ENCODE measurements around the gene RHCE.
"Not testable (repeated sequence)": the region's sequence is repeated elsewhere in the genome, so short reads cannot be mapped to it uniquely, and the experiment has no call there.

RHCE gene

DNA sequence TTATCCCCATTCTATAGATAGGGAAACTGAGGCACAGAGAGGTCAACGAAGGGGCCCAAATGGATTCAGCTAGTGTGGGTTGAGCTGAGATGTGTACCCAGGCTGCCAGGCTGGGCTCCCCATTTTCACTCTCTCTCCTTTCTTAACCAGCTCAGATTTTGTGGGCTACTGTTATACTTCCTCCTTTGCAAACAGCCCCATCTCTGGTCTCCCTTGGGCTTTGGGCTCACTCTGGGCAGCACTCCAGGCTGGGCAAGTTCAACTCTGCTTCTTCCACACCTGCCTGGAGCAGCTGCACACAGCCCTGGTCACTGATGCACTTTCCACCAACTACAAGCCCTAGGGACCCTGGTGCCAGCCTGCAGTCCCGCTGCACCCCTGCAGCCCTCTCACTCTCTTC lies 22.5 kb downstream of the RHCE start:
- not testable (repeated sequence) for DNase-seq (ENCODE audit: low read depth)

GRCh38 chr1:25397549-25397948 lies 23.1 kb downstream of the RHCE start:
- DNase-seq (ENCODE audit: low read depth): not testable (repeated sequence)

- no peak for DNase-seq (ENCODE audit: low read depth)
Measured at GRCh38 chr1:25392841-25393240, 27.8 kb downstream of the RHCE start.

- not testable (repeated sequence) for DNase-seq (ENCODE audit: low read depth)
Measured at GRCh38 chr1:25389721-25390120, 30.9 kb downstream of the RHCE start.

DNA sequence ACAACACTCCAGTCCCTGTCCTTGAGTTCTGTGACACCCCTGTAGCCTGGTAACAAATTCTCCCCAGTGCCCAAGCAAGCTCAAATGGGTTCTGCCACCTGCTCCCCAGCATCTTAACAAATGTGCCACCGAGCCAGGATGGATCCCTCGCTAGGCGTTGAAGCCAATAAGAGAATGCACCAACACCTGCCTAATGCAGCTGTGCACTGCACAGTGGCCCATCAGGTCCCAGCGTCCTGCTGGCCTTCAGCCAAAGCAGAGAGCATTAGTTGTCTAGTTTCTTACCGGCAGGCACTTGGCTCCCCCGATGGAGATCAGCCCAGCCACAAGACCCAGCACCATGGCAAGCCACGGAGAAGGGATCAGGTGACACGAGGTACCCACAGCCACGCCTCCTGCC lies 31.9 kb downstream of the RHCE start:
- not testable (repeated sequence) for DNase-seq (ENCODE audit: low read depth)

DNA sequence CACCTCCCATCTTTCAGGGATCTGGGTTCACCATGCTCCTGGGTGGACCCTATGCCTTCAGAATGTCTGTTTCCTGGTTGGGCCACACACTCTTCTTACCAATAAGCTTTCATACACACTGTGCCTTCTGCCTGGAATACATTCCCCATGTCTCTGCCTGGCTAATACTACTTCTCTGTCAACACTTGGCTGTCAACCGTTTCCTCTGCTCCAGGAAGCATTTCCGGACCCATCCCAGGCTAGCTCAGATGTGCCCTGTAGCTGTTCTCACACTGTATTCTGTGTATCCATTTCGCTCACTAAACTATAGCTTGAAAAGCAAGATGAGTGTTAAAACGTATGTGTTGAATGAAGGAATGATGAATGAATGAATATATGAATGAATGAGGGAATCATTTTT lies 33.5 kb downstream of the RHCE start:
- DNase-seq (ENCODE audit: low read depth): not testable (repeated sequence)

- not testable (repeated sequence) for DNase-seq (ENCODE audit: low read depth)
Measured at GRCh38 chr1:25383875-25384274, 36.8 kb downstream of the RHCE start.

DNA sequence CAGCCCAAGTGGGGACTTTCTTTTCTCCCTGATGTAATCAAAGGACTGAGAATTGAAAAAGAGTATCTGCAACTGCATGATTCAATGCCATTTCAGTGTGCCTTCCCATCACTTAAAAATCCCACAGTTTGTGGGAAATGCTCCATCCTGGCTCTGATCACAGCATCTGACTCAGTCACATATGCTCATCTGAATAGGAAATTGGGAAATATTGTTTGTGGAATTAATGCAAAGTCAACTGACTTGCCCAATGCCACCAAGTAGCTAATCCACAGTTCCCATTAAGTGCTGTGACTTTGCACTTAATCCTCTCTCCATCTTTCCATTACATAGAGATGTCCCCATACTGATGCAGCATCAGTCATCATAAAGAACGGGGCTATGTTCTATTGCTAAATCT lies 37.5 kb downstream of the RHCE start:
- peak; percentile 61 for DNase-seq (ENCODE audit: low read depth)

GRCh38 chr1:25382543-25382942 lies 38.1 kb downstream of the RHCE start:
- not testable (repeated sequence) for DNase-seq (ENCODE audit: low read depth)

- not testable (repeated sequence) for DNase-seq (ENCODE audit: low read depth)
Measured at GRCh38 chr1:25378367-25378766, 42.3 kb downstream of the RHCE start.

DNA sequence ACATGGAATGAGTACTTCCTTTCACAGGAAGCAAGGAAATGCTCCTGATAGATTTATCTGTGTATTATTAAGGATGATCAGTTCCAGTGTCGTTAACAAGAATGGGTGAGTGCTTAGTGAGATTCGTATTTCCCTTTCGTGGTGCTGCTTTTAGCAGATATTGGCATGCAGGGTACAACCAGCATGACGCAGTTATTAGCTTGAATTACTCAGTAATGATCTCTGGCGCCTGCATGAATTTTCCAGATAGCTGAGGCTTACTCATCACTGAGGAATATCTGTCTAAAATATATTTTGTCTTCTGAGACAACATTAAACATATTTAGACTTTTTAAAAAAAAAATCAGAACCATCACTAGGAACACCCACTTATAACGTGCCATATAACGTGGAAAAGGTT lies 48.9 kb downstream of the RHCE start:
- DNase-seq (ENCODE audit: low read depth): peak; percentile 52

DNA sequence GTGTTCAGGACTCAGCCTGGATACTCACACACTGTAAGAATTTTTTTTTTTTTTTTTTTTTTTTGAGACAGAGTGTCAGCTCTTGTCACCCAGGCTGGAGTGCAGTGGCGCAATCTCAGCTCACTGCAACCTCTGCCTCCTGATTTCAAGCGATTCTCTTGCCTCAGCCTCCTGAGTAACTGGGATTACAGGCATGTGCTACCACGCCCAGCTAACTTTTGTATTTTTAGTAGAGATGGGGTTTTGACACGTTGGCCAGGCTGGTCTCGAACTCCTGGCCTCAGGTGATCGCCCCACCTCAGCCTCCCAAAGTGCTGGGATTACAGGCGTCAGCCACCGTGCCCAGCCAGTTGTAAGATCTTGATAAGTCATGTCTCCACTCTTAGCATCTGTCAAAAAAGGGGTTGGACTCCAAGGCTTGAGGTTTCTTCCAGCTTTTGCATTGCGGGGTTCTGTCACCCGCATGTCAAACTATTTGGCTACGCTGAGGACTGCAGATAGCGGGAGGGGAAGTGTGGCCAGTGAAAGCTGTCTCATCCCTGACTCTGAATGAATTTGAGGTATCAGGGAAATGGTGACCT lies 50.8 kb downstream of the RHCE start:
- DNase-seq (ENCODE audit: low read depth): not testable (repeated sequence)

DNA sequence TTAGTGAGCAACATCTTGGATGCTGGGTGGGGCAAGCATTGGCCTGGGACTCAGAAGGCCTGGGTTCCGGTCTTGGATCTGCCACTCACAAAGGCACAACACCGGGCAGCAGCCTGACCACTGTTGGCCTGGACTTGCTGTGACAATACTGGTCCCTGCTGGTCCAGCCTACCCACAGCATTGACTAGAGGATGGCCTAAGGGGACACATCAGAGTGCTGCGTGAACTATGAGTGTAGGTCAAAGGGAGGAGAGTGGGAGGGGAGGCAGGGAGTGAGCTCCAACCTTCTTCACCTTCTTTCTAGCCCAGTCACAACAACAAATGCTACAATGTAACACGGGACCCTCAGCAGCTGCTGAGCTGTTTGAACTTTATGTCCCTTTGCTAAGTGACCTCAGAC lies 51.4 kb downstream of the RHCE start:
- DNase-seq (ENCODE audit: low read depth): no peak

- not testable (repeated sequence) for DNase-seq (ENCODE audit: low read depth)
Measured at GRCh38 chr1:25362634-25363559, 57.7 kb downstream of the RHCE start.

- DNase-seq (ENCODE audit: low read depth): no peak
Measured at GRCh38 chr1:25361901-25362300, 58.7 kb downstream of the RHCE start.

DNA sequence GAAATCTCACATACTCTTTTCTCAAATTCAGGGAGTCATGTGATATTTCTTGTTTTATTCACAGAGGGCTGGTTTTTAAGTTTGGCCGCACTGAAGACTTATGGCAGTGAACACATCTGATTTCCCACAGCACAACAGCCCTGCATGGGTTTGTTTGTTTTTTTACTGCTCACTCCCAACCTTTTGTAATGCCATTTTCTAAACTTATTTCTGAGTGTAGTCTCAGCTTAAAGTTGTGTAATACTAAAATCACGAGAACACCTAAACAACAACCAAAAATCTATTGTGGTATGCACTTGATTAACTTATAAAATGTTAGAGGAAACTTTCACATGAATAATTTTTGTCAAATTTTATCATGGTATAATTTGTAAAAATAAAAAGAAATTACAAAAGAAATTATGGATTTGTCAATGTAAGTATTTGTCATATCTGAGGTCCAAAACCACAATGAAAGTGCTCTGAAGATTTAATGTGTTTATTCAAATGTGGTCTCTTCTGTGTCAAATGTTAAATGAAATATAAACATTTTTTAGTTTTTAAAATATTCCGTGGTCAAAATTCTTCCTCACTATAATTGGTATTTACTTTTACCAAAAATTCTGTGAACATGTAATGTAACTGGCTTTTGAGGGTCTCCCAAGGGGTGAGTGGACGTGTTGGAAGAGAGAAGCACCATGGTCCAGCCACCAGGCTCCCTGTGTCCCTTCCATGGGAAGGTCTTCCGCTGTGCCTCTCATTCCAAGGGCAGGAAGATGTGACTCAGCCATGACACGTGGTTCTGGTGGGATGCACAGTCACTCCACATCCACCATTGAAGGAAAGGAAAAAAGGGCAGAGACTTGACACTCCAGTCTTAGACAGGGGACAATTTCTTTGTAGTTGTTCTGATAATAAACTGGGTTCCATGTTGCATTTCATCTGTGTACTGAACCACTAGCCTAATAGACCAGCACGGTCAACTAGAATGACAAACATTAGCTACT lies 59.7 kb downstream of the RHCE start:
- peak; percentile 73 for DNase-seq (ENCODE audit: low read depth)

GRCh38 chr1:25356848-25357247 lies 63.8 kb downstream of the RHCE start:
- no peak for DNase-seq (ENCODE audit: low read depth)

DNA sequence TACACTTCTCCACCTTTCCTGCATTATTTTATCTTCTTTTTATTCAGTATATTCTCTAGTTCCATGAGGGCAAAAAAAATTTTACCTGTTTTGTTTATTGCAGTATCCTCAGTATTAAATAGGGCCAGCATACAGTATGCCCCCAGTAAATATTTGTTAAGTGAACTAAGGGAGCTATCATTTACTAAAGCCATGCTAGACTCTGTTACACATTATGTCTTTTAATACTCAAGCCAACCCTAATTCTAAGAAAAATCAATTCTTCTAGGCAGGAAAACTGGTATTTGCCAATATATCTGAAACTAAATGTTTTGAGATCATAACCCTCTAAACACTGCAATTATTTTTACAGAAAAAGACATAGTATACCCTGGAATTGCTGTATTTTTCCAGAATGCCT lies 64.2 kb downstream of the RHCE start:
- no peak for DNase-seq (ENCODE audit: low read depth)

- DNase-seq (ENCODE audit: low read depth): no peak
Measured at GRCh38 chr1:25355841-25356395, 64.7 kb downstream of the RHCE start.

- no peak for DNase-seq (ENCODE audit: low read depth)
Measured at GRCh38 chr1:25349606-25350005, 71.0 kb downstream of the RHCE start.

- no peak for DNase-seq (ENCODE audit: low read depth)
Measured at GRCh38 chr1:25347556-25347955, 73.1 kb downstream of the RHCE start.

GRCh38 chr1:25343872-25344271 lies 76.8 kb downstream of the RHCE start:
- peak; percentile 64 for DNase-seq (ENCODE audit: low read depth)
